SK-N-SH treated with all-trans-retinoic acid at 6 μM for 48 hours (cell line): ENCODE data around the gene ITPKB.
"Not testable (repeated sequence)": the region's sequence is repeated elsewhere in the genome, so short reads cannot be mapped to it uniquely, and the experiment has no call there.

Experiments used
- ATAC-seq: fragments of 200-7000 bp; cut with Tn5 transposase; 3 replicates; pipeline ENCODE4 v1.9.1; 2020; ENCODE audit warnings: mild to moderate bottlenecking, moderate library complexity
- ARNTL ChIP-seq: fragments of 450-650 bp; formaldehyde crosslinking; IDR thresholded peaks from 2 replicates; pipeline ENCODE4 v1.5.0; 2020; ENCODE audit warnings: low read depth, mild to moderate bottlenecking, moderate library complexity, borderline replicate concordance
- BACH2 ChIP-seq: fragments of 250-450 bp; sonication (Bioruptor Pico); IDR thresholded peaks from 2 replicates; pipeline ENCODE4 v1.9.0; 2021; ENCODE audit warnings: mild to moderate bottlenecking, borderline replicate concordance
- CSRNP3 ChIP-seq: fragments of 250-450 bp; sonication (Bioruptor Pico); IDR thresholded peaks from 2 replicates; pipeline ENCODE4 v1.5.1; 2021; ENCODE audit warnings: mild to moderate bottlenecking, moderate library complexity
- GLIS3 ChIP-seq: fragments of 250-450 bp; sonication (Bioruptor Pico); IDR thresholded peaks from 2 replicates; pipeline ENCODE4 v1.5.0; 2020; ENCODE audit warnings: mild to moderate bottlenecking, moderate library complexity
- ISL1 ChIP-seq: fragments of 250-450 bp; sonication (Bioruptor Pico); IDR thresholded peaks from 2 replicates; pipeline ENCODE4 v2.1.2; 2022; ENCODE audit warnings: mild to moderate bottlenecking, moderate library complexity
- PATZ1 ChIP-seq: fragments of 250-450 bp; sonication (Bioruptor Pico); IDR thresholded peaks from 2 replicates; pipeline ENCODE4 v1.8.0; 2020; ENCODE audit warnings: mild to moderate bottlenecking, moderate library complexity, borderline replicate concordance
- POU6F1 ChIP-seq: fragments of 250-450 bp; sonication (Bioruptor Pico); IDR thresholded peaks from 2 replicates; pipeline ENCODE4 v1.8.0; 2021; ENCODE audit warnings: low read depth, mild to moderate bottlenecking, moderate library complexity, borderline replicate concordance
- PPARA ChIP-seq: fragments of 250-450 bp; sonication (Bioruptor Pico); IDR thresholded peaks from 2 replicates; pipeline ENCODE4 v1.5.0; 2020; ENCODE audit warnings: mild to moderate bottlenecking, borderline replicate concordance
- RARB ChIP-seq: fragments of 250-450 bp; sonication (Bioruptor Pico); IDR thresholded peaks from 2 replicates; pipeline ENCODE4 v1.8.0; 2021; ENCODE audit warnings: mild to moderate bottlenecking, moderate library complexity
- SNAI2 ChIP-seq: fragments of 250-450 bp; sonication (Bioruptor Pico); IDR thresholded peaks from 2 replicates; pipeline ENCODE4 v1.5.0; 2020; ENCODE audit warnings: mild to moderate bottlenecking, moderate library complexity
- TCF4 ChIP-seq: fragments of 250-450 bp; sonication (Bioruptor Pico); IDR thresholded peaks from 2 replicates; pipeline ENCODE4 v1.8.0; 2021; ENCODE audit warnings: mild to moderate bottlenecking, moderate library complexity, borderline replicate concordance
- TOX ChIP-seq: fragments of 250-450 bp; sonication (Bioruptor Pico); IDR thresholded peaks from 2 replicates; pipeline ENCODE4 v1.8.0; 2021; ENCODE audit warnings: mild to moderate bottlenecking, moderate library complexity, borderline replicate concordance
- TSHZ2 ChIP-seq: fragments of 250-450 bp; sonication (Bioruptor Pico); IDR thresholded peaks from 2 replicates; pipeline ENCODE4 v1.5.0; 2020; ENCODE audit warnings: mild to moderate bottlenecking, moderate library complexity
- ZFP3 ChIP-seq: fragments of 250-450 bp; sonication (Bioruptor Pico); IDR thresholded peaks from 2 replicates; pipeline ENCODE4 v1.5.0; 2020; ENCODE audit warnings: mild to moderate bottlenecking, moderate library complexity
- ZFP30 ChIP-seq: fragments of 450-650 bp; formaldehyde crosslinking; IDR thresholded peaks from 2 replicates; pipeline ENCODE4 v1.5.0; 2022; ENCODE audit warnings: mild to moderate bottlenecking, moderate library complexity
- ZNF565 ChIP-seq: fragments of 450-650 bp; formaldehyde crosslinking; conservative IDR thresholded peaks from 2 replicates; pipeline ENCODE4 v1.5.0; 2020; ENCODE audit warnings: low read depth, mild to moderate bottlenecking, moderate library complexity
- ZNF70 ChIP-seq: fragments of 450-650 bp; formaldehyde crosslinking; IDR thresholded peaks from 2 replicates; pipeline ENCODE4 v1.5.0; 2020; ENCODE audit warnings: mild to moderate bottlenecking, moderate library complexity
- ZNF8 ChIP-seq: fragments of 450-650 bp; formaldehyde crosslinking; IDR thresholded peaks from 2 replicates; pipeline ENCODE4 v1.5.0; 2020; ENCODE audit warnings: mild to moderate bottlenecking, moderate library complexity
- TF ChIP-seq, protein P1 (sequence below): fragments of 250-450 bp; sonication (Bioruptor Pico); IDR thresholded peaks from 2 replicates; pipeline ENCODE4 v1.5.1; 2020; ENCODE audit warnings: low read depth, mild to moderate bottlenecking, moderate library complexity

Gene ITPKB

GRCh38 chr1:226751214-226751613, 12.1 kb upstream of the ITPKB start:
- no peak for ATAC-seq

GRCh38 chr1:226749467-226749866, 10.4 kb upstream of the ITPKB start:
- ATAC-seq: no peak
- TF ChIP-seq SNAI2 (CRISPR knock-in tag) (no peak), ARNTL (CRISPR knock-in tag) (no peak), ISL1 (CRISPR knock-in tag) (no peak), TCF4 (no peak), ZNF565 (no peak), PATZ1 (CRISPR knock-in tag) (no peak), ZFP30 (CRISPR knock-in tag) (no peak), ZNF8 (CRISPR knock-in tag) (no peak), TSHZ2 (CRISPR knock-in tag) (no peak), BACH2 (CRISPR knock-in tag) (no peak), CSRNP3 (CRISPR knock-in tag) (no peak), PPARA (CRISPR knock-in tag) (no peak), GLIS3 (CRISPR knock-in tag) (no peak), POU6F1 (CRISPR knock-in tag) (no peak)
- TF ChIP-seq, protein P1, sequence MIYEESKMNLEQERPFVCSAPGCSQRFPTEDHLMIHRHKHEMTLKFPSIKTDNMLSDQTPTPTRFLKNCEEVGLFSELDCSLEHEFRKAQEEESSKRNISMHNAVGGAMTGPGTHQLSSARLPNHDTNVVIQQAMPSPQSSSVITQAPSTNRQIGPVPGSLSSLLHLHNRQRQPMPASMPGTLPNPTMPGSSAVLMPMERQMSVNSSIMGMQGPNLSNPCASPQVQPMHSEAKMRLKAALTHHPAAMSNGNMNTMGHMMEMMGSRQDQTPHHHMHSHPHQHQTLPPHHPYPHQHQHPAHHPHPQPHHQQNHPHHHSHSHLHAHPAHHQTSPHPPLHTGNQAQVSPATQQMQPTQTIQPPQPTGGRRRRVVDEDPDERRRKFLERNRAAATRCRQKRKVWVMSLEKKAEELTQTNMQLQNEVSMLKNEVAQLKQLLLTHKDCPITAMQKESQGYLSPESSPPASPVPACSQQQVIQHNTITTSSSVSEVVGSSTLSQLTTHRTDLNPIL (CRISPR knock-in tag): no peak

More at GRCh38 chr1:226751214-226751613, 12.1 kb upstream of the ITPKB start:
- TF ChIP-seq TSHZ2 (CRISPR knock-in tag) (no peak), ZNF565 (no peak), SNAI2 (CRISPR knock-in tag) (no peak), BACH2 (CRISPR knock-in tag) (no peak)
- TF ChIP-seq, all 23 proteins: peak for 0

GRCh38 chr1:226748306-226748705, 9.2 kb upstream of the ITPKB start:
- no peak for ATAC-seq
- TF ChIP-seq ZNF8 (CRISPR knock-in tag): no peak
- TF ChIP-seq, protein P1 (CRISPR knock-in tag): no peak
- no peak for TF ChIP-seq ZNF565
- no peak for TF ChIP-seq ZNF70 (CRISPR knock-in tag)
- no peak for TF ChIP-seq ZFP3 (CRISPR knock-in tag)
- no peak for TF ChIP-seq SNAI2 (CRISPR knock-in tag)
- no peak for TF ChIP-seq RARB (CRISPR knock-in tag)
- TF ChIP-seq TOX (CRISPR knock-in tag): no peak
- TF ChIP-seq, all 23 proteins: peak for 0

GRCh38 chr1:226747519-226748263, 8.6 kb upstream of the ITPKB start:
- not testable (repeated sequence) for ATAC-seq
